CD14-positive monocyte (primary cell): ENCODE data around the gene CD74. TPM values are rescaled to one million over a fixed set of nuclear protein-coding genes. Genes with fewer than 3 reads are reported as not detected.

Experiments
- DNase-seq, 3 donors: peaks; one replicate each; pipeline ENCODE4 v3.0.0-alpha.2; 2011 to 2022
- H2AFZ ChIP-seq: 2 replicates; pipeline ENCODE4 v1.6.0; 2012; ENCODE audit warnings: mild to moderate bottlenecking, low read depth, low read length, inconsistent platforms; ENCODE audit not compliant: insufficient read depth, poor library complexity, severe bottlenecking
- H3K27ac ChIP-seq, 2 donors: 1 replicate in 1 of 2; 2 replicates in 1 of 2; pipeline ENCODE4 v1.5.1; 2012 to 2013; ENCODE audit warnings: low read length in 2 of 2, control low read depth in 1 of 2, inconsistent platforms in 1 of 2, low read depth in 1 of 2, mild to moderate bottlenecking in 1 of 2
- H3K27me3 ChIP-seq, 2 donors: one replicate each; pipeline versions ENCODE4 v1.6.0 to v1.6.1; 2011 to 2013; ENCODE audit warnings: low read length in 2 of 2; ENCODE audit not compliant: control insufficient read depth in 2 of 2, insufficient read depth in 2 of 2
- H3K36me3 ChIP-seq, 2 donors: replicated peaks in 1 of 2; 1 replicate in 1 of 2; 2 replicates in 1 of 2; pipeline versions ENCODE4 v1.5.1 to v1.6.1; 2012 to 2013; ENCODE audit warnings: low read length in 2 of 2, control low read depth in 1 of 2, inconsistent platforms in 1 of 2, mild to moderate bottlenecking in 1 of 2; ENCODE audit not compliant: insufficient read depth in 2 of 2, control insufficient read depth in 1 of 2
- H3K4me1 ChIP-seq, 2 donors: 1 replicate in 1 of 2; 2 replicates in 1 of 2; pipeline versions ENCODE4 v1.5.1 to v1.6.1; 2012 to 2013; ENCODE audit warnings: low read length in 2 of 2, control low read depth in 1 of 2, inconsistent platforms in 1 of 2, mild to moderate bottlenecking in 1 of 2, moderate library complexity in 1 of 2; ENCODE audit not compliant: insufficient read depth in 2 of 2, control insufficient read depth in 1 of 2
- H3K4me2 ChIP-seq: replicated peaks from 2 replicates; pipeline ENCODE3; 2012; ENCODE audit warnings: low read length, moderate library complexity, mild to moderate bottlenecking; ENCODE audit not compliant: poor library complexity, severe bottlenecking; ENCODE audit errors: extremely low read depth
- H3K4me3 ChIP-seq, 3 experiments: fragments of 200-600 bp in 1 of 3; sonication (generic) in 1 of 3; replicated peaks in 1 of 3; 1 replicate in 2 of 3; 2 replicates in 1 of 3; pipeline ENCODE4 v1.5.1; 2011 to 2013; ENCODE audit warnings: low read length in 3 of 3, mild to moderate bottlenecking in 3 of 3, control low read depth in 2 of 3, low read depth in 2 of 3, inconsistent platforms in 1 of 3, moderate library complexity in 1 of 3
- H3K79me2 ChIP-seq: 2 replicates; pipeline ENCODE4 v1.6.0; 2012; ENCODE audit warnings: mild to moderate bottlenecking, control low read depth, inconsistent platforms, low read length, moderate library complexity; ENCODE audit not compliant: insufficient read depth
- H3K9ac ChIP-seq: 2 replicates; pipeline ENCODE4 v1.6.0; 2017; ENCODE audit warnings: low read length, mild to moderate bottlenecking; ENCODE audit not compliant: insufficient read depth, poor library complexity, severe bottlenecking
- H3K9me3 ChIP-seq, 2 donors: replicated peaks in 1 of 2; 1 replicate in 1 of 2; 2 replicates in 1 of 2; pipeline versions ENCODE4 v1.5.1 to v1.6.1; 2012 to 2013; ENCODE audit warnings: low read length in 2 of 2, control low read depth in 1 of 2; ENCODE audit not compliant: control insufficient read depth in 1 of 2, insufficient read depth in 1 of 2
- H4K20me1 ChIP-seq: 2 replicates; pipeline ENCODE4 v1.6.0; 2012; ENCODE audit warnings: mild to moderate bottlenecking, low read length, control low read depth, moderate library complexity; ENCODE audit not compliant: insufficient read depth
- H3K27ac Mint-ChIP-seq, 7 donors: one replicate each; pipeline ENCODE4 v1.8.0; 2020; ENCODE audit warnings: mild to moderate bottlenecking in 7 of 7, mixed read lengths in 7 of 7, moderate library complexity in 6 of 7, inconsistent platforms in 2 of 7
- H3K27me3 Mint-ChIP-seq, 3 donors: one replicate each; pipeline ENCODE4 v1.8.0; 2021 to 2022; ENCODE audit warnings: low read depth in 3 of 3, mild to moderate bottlenecking in 3 of 3, mixed read lengths in 3 of 3, moderate library complexity in 3 of 3, inconsistent platforms in 1 of 3
- H3K36me3 Mint-ChIP-seq, 2 donors: one replicate each; pipeline ENCODE4 v1.8.0; 2020; ENCODE audit warnings: mixed read lengths in 2 of 2, inconsistent platforms in 1 of 2, mild to moderate bottlenecking in 1 of 2
- H3K4me1 Mint-ChIP-seq: one replicate; pipeline ENCODE4 v1.8.0; 2020; ENCODE audit warnings: mild to moderate bottlenecking, mixed read lengths
- H3K4me3 Mint-ChIP-seq, 2 donors: one replicate each; pipeline ENCODE4 v1.8.0; 2020; ENCODE audit warnings: mild to moderate bottlenecking in 2 of 2, mixed read lengths in 2 of 2, moderate library complexity in 1 of 2
- H3K9me3 Mint-ChIP-seq, 7 donors: one replicate each; pipeline ENCODE4 v1.8.0; 2020 to 2022; ENCODE audit warnings: mixed read lengths in 7 of 7, mild to moderate bottlenecking in 6 of 7, moderate library complexity in 6 of 7, inconsistent platforms in 2 of 7
- WGBS: methylation state at CpG from one replicate; pipeline ENCODE4 v1.1.5; 2013; ENCODE audit warnings: missing lambda C conversion rate; ENCODE audit not compliant: insufficient coverage; 5-methylcytosine and 5-hydroxymethylcytosine counted together
- intact Hi-C, 2 donors: fragments of 100-400 bp; cut with micrococcal nuclease; formaldehyde crosslinking; loops; one replicate each; pipeline versions ENCODE4 v1.15.0 to v1.15.1; 2023
- polyA plus RNA-seq, 3 donors: library from polyadenylated mRNA; depleted of rRNA in 1 of 3; unstranded in 2 of 3; stranded (reverse) in 1 of 3; fragments of 300-500 nt in 2 of 3; fragments of >200 nt in 1 of 3; fragmentation: Illumina TruSeq in 2 of 3; gene quantifications; 1 replicate in 2 of 3; 2 replicates in 1 of 3; pipeline ENCODE4 v1.2.3, GENCODE V29; 2012 to 2021
- TF ChIP-seq, protein P1 (sequence below): fragments of 200-600 bp; IDR thresholded peaks from one replicate; pipeline ENCODE4 v1.8.0; 2022; ENCODE audit warnings: antibody characterized with exemption, mild to moderate bottlenecking

The CD74 gene
- polyA plus RNA-seq, 3 donors = 3,498 to 7,550 (median 4,939) TPM

DNA sequence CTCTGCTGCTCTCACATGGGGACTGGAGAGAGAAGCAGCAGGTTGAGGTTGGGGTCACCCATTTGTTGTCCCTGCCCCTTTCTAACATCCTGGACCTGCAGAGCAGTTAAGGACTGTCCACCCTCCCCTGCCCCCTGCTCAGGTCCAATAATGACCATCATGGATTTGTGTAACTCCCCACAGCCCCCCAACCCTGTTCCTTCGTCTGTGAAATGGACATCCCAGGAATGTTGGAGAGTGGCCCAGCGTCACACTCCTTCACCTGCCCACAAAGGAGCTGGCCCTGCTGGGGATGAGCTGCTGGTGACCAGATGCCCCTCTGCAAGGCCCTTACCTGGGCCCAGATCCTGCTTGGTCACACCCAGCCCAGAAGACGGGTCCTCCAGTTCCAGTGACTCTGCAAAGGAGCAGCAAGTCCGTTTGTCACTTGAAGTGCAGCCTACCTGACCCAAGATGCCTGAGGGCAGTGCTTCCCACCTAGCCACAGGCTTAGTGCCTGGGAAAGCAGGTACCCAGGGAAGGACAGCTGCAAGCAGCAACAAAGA, 10.4 kb downstream of the CD74 start:
- DNase-seq = peak in 1 of 3 donors; percentile 13
- Mint-ChIP-seq H3K27me3 (peaks cover 0 to 2% (median 0%) of the 10 kb centered on the region in 3 donors), H3K27ac (peak overlapping the region in 6 of 7 donors; percentile 67 to 90 (median 86)), H3K4me1 (peaks cover 16% of the 10 kb centered on the region), H3K4me3 (no peak overlapping the region), H3K9me3 (no peaks in the 10 kb centered on the region), H3K36me3 (peaks cover 76 to 96% of the 10 kb centered on the region in 2 donors)
- H3K4me1 ChIP-seq = peaks cover 7 to 16% of the 10 kb centered on the region in 2 donors
- TF ChIP-seq, protein P1, sequence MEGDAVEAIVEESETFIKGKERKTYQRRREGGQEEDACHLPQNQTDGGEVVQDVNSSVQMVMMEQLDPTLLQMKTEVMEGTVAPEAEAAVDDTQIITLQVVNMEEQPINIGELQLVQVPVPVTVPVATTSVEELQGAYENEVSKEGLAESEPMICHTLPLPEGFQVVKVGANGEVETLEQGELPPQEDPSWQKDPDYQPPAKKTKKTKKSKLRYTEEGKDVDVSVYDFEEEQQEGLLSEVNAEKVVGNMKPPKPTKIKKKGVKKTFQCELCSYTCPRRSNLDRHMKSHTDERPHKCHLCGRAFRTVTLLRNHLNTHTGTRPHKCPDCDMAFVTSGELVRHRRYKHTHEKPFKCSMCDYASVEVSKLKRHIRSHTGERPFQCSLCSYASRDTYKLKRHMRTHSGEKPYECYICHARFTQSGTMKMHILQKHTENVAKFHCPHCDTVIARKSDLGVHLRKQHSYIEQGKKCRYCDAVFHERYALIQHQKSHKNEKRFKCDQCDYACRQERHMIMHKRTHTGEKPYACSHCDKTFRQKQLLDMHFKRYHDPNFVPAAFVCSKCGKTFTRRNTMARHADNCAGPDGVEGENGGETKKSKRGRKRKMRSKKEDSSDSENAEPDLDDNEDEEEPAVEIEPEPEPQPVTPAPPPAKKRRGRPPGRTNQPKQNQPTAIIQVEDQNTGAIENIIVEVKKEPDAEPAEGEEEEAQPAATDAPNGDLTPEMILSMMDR = no peak
- H3K9ac ChIP-seq = no peak overlapping the region
- no peak overlapping the region for H3K4me2 ChIP-seq
- H2AFZ ChIP-seq = no peak overlapping the region
- H3K36me3 ChIP-seq = peaks cover 84 to 90% of the 10 kb centered on the region in 2 donors
- no peaks in the 10 kb centered on the region for H3K27me3 ChIP-seq
- H3K4me3 ChIP-seq = no peak overlapping the region
- 92% methylated on average over 4 of the region's 4 CpGs for WGBS
- no peaks in the 10 kb centered on the region for H3K9me3 ChIP-seq
- peaks cover 100% of the 10 kb centered on the region for H4K20me1 ChIP-seq
- peak overlapping the region; percentile 37 to 50 for H3K27ac ChIP-seq
- H3K79me2 ChIP-seq = peaks cover 33% of the 10 kb centered on the region
- intact Hi-C loops = loop anchor here in 1 of 2 donors (5.0 kb wide), 1 partner anchor 40 kb away; no protein-coding TSS in a partner anchor

DNA sequence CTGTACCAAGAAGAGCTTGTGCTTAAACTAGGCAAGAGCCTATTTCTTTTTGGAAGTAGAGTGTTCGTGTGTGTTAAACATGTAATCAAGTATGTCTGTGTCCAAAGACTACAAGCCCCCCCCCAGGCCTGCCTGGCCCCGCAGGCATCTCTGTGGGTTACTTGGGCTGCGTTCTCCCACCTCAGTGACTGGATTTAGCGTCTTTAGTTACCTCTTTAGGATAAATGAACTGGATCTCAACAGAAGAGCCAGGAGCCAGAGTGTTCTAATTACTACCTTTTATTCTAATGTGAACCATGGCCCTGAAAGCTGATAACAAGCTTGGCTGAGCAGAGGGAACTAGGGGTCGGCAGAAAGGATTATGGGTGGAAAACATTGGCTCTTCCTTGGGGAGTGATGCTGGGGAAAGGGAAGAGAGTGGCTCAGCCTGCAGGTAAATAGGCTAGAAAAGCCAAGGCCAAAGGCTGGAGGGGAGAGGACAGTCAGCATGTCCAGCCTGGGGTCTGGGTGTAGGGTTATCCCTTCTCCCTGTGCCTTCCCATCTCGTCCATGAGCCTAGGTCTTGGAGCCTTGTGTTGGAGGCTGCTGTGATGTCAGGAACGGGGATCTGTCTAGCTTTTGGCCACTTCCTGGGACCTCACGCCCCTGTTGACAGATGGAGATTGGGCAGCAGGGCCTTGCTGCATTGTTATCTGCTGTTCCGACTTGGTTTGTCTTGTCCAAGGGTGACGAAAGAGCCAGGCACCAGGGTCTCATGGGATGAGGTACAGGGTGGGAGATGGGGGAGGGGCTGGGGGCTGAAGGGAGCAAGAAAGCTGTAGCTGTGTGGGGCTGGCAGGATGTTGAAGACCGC, 11.1 kb downstream of the CD74 start:
- peak overlapping the region; percentile 65 to 90 (median 85) for H3K27ac Mint-ChIP-seq
- H3K4me3 Mint-ChIP-seq = no peak overlapping the region
- TF ChIP-seq, protein P1 = no peak
- Histone ChIP-seq H3K27me3 (no peaks in the 10 kb centered on the region), H2AFZ (no peak overlapping the region), H3K36me3 (peaks cover 80 to 88% of the 10 kb centered on the region in 2 donors), H4K20me1 (peaks cover 100% of the 10 kb centered on the region), H3K79me2 (peaks cover 26% of the 10 kb centered on the region), H3K4me2 (no peak overlapping the region), H3K9ac (no peak overlapping the region), H3K4me1 (peaks cover 2 to 9% of the 10 kb centered on the region in 2 donors), H3K4me3 (no peak overlapping the region), H3K9me3 (no peaks in the 10 kb centered on the region), H3K27ac (peak overlapping the region; percentile 50 to 52)
- peaks cover 73 to 96% of the 10 kb centered on the region in 2 donors for H3K36me3 Mint-ChIP-seq
- intact Hi-C loops = loop anchor here in 1 of 2 donors (5.0 kb wide), 1 partner anchor 41 kb away; no protein-coding TSS in a partner anchor
- no peaks in the 10 kb centered on the region for H3K9me3 Mint-ChIP-seq
- DNase-seq = peak in 1 of 3 donors; percentile 15
- peaks cover 0 to 3% (median under 1%) of the 10 kb centered on the region in 3 donors for H3K27me3 Mint-ChIP-seq
- peaks cover 9% of the 10 kb centered on the region for H3K4me1 Mint-ChIP-seq
- WGBS = 75% methylated on average over 5 of the region's 11 CpGs
